Mucosa of descending colon (tissue), 3 donors: ENCODE measurements around the gene IL15RA. TPM values are rescaled to one million over a fixed set of nuclear protein-coding genes. Genes with fewer than 3 reads are reported as not detected.
"Not testable (repeated sequence)": the region's sequence is repeated elsewhere in the genome, so short reads cannot be mapped to it uniquely, and the experiment has no call there.

ENCODE experiments used
- ATAC-seq: fragments of 200-7000 bp; cut with Tn5 transposase; one replicate; pipeline ENCODE4 v1.9.1; 2020; ENCODE audit warnings: mild to moderate bottlenecking, moderate library complexity
- DNase-seq, 3 donors: peaks; one replicate each; pipeline ENCODE4 v3.0.0-alpha.2; 2020
- H3K36me3 ChIP-seq: fragments of 200-600 bp; one replicate; pipeline ENCODE4 v1.8.0; 2021; ENCODE audit warnings: low read depth, mild to moderate bottlenecking
- H3K4me1 ChIP-seq: fragments of 200-600 bp; one replicate; pipeline ENCODE4 v1.8.0; 2021; ENCODE audit warnings: low read depth, mild to moderate bottlenecking
- H3K4me3 ChIP-seq: fragments of 200-600 bp; one replicate; pipeline ENCODE4 v1.8.0; 2021; ENCODE audit warnings: mild to moderate bottlenecking
- H3K9me3 ChIP-seq: fragments of 200-600 bp; one replicate; pipeline ENCODE4 v1.8.0; 2021; ENCODE audit warnings: mild to moderate bottlenecking
- CTCF ChIP-seq: fragments of 200-600 bp; IDR thresholded peaks from one replicate; pipeline ENCODE4 v1.8.0; 2022; ENCODE audit warnings: antibody characterized with exemption, mild to moderate bottlenecking
- intact Hi-C, 2 donors: fragments of 100-400 bp; cut with DNase I in 1 of 2; cut with micrococcal nuclease in 1 of 2; formaldehyde crosslinking; loops; one replicate each; pipeline versions ENCODE4 v1.11.0 to v1.11.1; 2022; cut with DNase I, micrococcal nuclease
- total RNA-seq, 3 donors: library from RNA; stranded (reverse); fragmentation: NEBNext Ultra II Directional in 2 of 3; extraction: Animal tissue kit (Norgen Biotek cat#: 25700) in 2 of 3; gene quantifications; one replicate each; pipeline versions ENCODE4 v1.2.1 to v1.2.4, GENCODE V29; 2021 to 2023
- donor health status: DM: no; HTN: no; CAD: no; lungs with moderate emphysema.
- donor health status: DM: no; HTN: no; CAD: no.
- donor health status: DM: no; HTN: yes; CAD: no.

IL15RA gene
- total RNA-seq, 3 donors from 2014 or later: 19.4 to 26.6 (median 20.6) TPM

- Histone ChIP-seq H3K36me3 (peaks cover 13% of the 10 kb centered on the region), H3K4me1 (no peaks in the 10 kb centered on the region), H3K9me3 (no peaks in the 10 kb centered on the region), H3K4me3 (no peak overlapping the region)
- TF ChIP-seq CTCF: no peak
- intact Hi-C loops: no loop called here
- ATAC-seq: no peak
- DNase-seq: no peak
Observed at GRCh38 chr10:5911670-5912069, 65.7 kb downstream of the IL15RA start.

- TF ChIP-seq CTCF: no peak
- no peak for ATAC-seq
- no peaks in the 10 kb centered on the region for H3K4me1 ChIP-seq
- DNase-seq: no peak
- no peak overlapping the region for H3K4me3 ChIP-seq
- intact Hi-C loops: no loop called here
- H3K36me3 ChIP-seq: peaks cover 13% of the 10 kb centered on the region
- H3K9me3 ChIP-seq: no peaks in the 10 kb centered on the region
Observed at GRCh38 chr10:5910323-5911100, 66.8 kb downstream of the IL15RA start.

GRCh38 chr10:5908676-5909075, 68.7 kb downstream of the IL15RA start:
- peaks cover 13% of the 10 kb centered on the region for H3K36me3 ChIP-seq
- H3K9me3 ChIP-seq, DNase-seq, intact Hi-C loops, H3K4me1 ChIP-seq, ATAC-seq, H3K4me3 ChIP-seq: not testable (repeated sequence)

GRCh38 chr10:5906651-5907050, 70.7 kb downstream of the IL15RA start:
- H3K36me3 ChIP-seq: peaks cover 13% of the 10 kb centered on the region

GRCh38 chr10:5905854-5906507, 71.4 kb downstream of the IL15RA start:
- ATAC-seq: peak; percentile 68
- Histone ChIP-seq H3K36me3 (peaks cover 11% of the 10 kb centered on the region), H3K4me3 (no peak overlapping the region), H3K9me3 (no peaks in the 10 kb centered on the region), H3K4me1 (no peaks in the 10 kb centered on the region)
- TF ChIP-seq CTCF: no peak
- peak in 2 of 3 donors; percentile 37 to 47 for DNase-seq
- intact Hi-C loops: no loop called here

More at GRCh38 chr10:5906651-5907050, 70.7 kb downstream of the IL15RA start:
- TF ChIP-seq CTCF: no peak
- Histone ChIP-seq H3K9me3 (no peaks in the 10 kb centered on the region), H3K4me1 (no peaks in the 10 kb centered on the region), H3K4me3 (no peak overlapping the region)
- intact Hi-C loops: no loop called here
- ATAC-seq (peak; percentile 14), DNase-seq (no peak)

- Histone ChIP-seq H3K36me3 (peaks cover 8% of the 10 kb centered on the region), H3K4me1 (no peaks in the 10 kb centered on the region), H3K4me3 (no peak overlapping the region), H3K9me3 (no peaks in the 10 kb centered on the region)
- DNase-seq (no peak), ATAC-seq (peak; percentile 31)
- intact Hi-C loops: no loop called here
- no peak for TF ChIP-seq CTCF
Observed at GRCh38 chr10:5904227-5904626, 73.1 kb downstream of the IL15RA start.
